Middle frontal gyrus (tissue), 1 donor: ENCODE data around the gene INSR.
"Not testable (repeated sequence)": the region's sequence is repeated elsewhere in the genome, so short reads cannot be mapped to it uniquely, and the experiment has no call there.

Experiments
- DNase-seq: peaks from one replicate; pipeline ENCODE4 v3.0.0-alpha.2; 2015; ENCODE audit warnings: low spot score; ENCODE audit errors: extremely low spot score

INSR gene

GRCh38 chr19:7258041-7258839 is 36.0 kb downstream of the INSR start:
- no peak for DNase-seq

DNA sequence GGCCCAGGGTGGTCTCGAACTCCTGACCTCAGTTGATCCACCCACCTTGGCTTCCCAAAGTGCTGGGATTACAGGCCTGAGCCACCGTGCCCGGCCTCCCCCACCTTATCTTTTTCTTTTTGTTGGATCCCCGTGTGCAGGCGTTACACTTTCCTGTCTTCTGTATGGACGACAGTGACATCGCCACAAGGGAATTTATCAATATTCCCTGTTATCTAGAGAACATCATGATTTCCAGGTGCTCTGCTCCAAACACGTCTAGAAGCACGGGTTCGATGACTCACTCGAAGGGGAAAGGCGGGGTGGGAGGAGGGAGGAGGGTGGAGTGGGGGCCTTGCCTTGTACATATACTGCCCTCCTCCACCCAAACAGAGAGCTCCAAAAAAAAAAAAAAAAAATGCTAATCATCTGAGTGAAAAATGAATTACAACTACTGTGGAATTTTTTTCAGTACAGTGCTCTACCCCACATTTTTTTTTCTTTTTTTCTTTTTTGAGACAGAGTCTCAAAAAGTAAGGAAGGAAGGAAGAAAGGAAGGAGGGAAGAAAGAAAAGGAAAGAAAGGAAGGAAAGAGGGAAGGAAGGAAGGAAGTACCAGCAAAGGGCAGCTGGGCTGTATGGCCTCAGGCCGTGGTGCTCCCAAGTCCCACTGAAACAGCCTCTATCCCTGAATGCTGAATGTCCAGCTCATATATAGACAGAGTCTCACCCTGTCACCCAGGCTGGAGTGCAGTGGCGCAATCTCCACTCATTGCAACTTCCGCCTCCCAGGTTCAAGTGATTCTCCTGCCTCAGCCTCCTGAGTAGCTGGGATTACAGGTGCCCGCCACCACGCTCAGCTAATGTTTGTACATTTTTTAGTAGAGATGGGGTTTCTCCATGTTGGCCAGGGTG is 36.8 kb downstream of the INSR start:
- no peak for DNase-seq

DNA sequence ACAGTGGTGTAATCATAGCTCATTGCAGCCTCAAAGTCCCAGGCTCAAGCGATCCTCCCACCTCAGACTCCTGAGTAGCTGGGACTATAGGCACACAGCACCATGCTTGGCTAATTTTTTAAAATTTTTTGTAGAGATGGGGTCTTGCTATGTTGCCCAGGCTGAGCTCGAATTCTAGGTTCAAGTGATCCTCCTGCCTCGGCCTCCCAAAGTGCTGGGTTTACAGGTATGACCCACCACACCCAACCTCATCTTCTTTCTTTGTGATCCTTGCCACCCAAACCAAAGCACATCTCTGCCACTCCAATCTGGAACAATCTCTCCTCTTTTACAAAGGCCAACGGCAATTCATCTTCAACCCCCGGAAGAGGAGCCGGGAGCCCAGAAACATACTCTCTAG is 38.6 kb downstream of the INSR start:
- DNase-seq, result no peak

DNA sequence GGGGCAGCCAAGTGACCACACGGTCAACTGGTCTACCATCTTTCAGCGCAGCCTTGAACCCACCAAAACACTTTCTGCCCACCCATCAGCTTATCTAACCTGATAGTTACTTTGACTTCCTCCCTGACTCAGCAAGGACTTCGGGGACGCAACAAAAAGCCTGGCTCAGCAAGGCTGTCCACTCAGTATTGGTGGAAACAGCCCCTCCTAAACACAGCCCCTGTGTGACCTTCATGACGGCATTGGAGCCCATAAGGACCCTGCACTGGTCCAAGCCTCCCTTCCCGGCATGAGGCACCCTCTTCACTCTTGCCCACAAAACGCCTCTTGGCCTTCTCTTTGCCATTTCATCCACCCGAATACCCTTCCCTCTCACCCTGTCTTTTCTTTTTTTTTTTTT is 39.1 kb downstream of the INSR start:
- DNase-seq, result no peak

DNA sequence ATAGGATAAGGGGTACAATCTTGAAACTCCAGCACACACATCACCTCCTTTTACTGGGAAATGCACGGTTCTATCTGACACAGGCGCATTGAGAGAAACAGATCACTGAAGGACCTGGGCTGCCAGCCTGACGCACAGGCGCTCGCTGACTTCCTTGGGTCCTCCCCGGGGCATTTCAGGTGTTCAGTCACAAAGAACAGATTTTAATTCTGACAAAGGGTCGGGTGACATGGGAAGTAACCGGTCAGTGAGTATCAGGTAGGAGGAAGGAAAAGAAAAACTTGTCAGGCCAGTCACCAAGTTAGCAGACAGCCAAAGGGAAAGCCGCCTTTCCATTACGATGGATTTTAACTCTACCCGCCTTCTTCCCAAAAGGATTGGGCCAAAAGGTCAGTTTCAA is 39.6 kb downstream of the INSR start:
- DNase-seq, result no peak

- no peak for DNase-seq
These were observed 41.9 kb downstream of the INSR start for GRCh38 chr19:7252364-7252763.

DNA sequence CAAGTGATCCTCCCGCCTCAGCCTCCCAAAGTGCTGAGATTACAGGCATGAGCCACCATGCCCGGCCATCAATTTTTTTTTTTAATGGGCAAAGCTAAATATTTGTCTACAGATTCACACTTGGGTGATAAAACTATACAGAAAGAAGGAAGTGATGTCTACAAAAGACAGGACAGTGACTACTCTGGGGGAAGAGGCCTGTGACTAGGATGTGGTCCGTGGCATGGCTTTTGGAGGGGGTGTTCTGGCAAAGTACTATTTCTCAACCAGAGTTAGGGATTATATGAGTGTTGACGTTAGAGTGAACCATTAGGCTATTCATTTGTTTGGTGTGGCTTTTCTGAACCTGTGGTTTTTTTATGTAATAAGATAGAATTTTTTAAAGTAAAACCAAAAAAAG is 42.7 kb downstream of the INSR start:
- no peak for DNase-seq

GRCh38 chr19:7250951-7251350 is 43.3 kb downstream of the INSR start:
- no peak for DNase-seq

DNA sequence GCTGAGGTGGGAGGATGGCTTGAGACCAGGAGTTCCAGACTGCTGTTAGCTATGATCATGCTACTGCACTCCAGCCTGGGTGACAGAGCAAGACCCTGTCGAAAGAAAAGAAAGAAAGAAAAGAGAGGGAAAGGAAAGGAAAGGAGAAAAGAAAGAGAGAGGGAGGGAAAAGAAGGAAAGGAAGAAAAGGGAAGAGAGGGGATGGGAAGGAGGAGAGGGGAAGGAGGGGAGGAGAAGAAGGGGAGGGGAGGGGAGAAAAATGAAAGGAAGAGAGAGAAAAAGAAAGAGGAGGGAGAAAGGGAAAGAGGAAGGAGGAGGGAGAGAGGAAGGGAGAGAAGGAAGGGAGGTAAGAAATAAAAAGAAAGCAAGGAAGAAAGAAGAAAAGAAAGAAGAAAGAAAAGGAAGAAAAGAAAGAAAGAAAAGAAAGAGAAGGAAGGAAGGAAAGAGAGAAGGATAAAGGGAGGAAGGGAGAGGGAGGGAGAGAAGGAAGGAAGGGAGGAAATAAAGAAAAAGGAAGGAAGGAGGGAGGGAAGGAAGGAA is 44.1 kb downstream of the INSR start:
- no peak for DNase-seq

DNA sequence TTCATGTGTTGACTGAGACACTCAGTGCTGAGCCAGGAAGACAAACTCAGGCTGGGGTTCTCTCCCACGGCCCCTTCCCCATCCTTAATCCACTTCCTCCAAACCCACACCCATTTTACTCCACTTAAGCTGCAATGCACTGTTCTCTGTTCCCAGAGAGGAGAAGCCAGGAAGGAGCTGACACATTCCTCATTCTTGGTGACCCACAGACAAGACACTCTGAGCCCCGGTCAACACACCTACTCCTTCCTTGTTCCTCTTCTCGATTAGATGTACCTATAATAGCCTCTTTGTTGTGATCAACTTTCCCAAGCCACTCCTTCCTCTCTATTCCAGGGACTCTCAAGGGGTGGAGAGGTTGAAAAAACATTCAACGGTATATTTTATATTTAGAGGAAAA is 47.1 kb downstream of the INSR start:
- DNase-seq, result no peak

- DNase-seq, result no peak
These were observed 47.6 kb downstream of the INSR start for GRCh38 chr19:7246601-7247000.

DNA sequence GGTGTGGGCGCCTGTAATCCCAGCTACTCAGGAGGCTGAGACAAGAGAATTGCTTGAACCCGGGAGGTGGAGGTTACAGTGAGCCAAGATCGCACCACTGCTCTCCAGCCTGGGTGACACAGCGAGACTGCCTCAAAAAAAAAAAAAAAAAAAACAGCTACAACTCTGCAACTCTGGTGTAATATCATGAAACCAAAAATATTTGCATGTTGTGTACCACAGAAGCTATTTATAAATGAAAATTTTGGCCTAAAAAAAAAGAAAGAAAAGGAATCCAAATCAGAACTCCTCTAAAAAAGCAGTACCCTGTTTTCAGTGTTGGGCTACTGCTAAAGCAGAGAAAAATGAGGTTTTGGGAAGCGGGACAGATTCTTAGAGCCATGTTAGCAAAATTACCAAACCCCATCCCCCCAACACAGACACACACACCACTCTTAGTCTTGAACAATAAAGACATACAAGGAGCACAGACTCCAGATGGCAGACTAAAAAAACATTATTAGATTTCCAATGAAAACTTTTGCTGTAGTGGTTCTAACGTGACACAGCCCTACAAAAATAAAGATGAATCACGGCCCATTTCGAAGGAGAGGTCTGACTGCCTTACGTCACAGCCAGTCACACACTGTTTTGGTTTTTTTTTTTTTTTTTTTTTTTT is 51.5 kb downstream of the INSR start:
- peak; percentile 16 for DNase-seq

DNA sequence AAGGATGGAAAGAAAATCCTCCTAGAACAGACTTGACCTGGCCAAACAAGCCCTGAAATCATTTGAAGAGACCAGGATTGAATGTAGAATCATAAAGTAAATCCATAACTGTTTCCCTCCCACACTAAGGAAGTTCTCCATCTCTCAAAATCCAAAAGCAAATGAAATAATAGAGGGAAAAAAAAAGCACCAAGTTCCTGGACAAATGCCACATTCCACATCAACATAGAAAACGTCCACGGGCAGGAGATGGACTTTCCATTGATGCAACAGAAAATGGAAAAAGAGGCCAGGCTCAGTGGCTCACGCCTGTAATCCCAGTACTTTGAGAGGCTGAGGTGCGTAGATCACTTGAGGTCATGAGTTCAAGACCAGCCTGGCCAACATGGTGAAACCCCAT is 56.2 kb downstream of the INSR start:
- no peak for DNase-seq

DNA sequence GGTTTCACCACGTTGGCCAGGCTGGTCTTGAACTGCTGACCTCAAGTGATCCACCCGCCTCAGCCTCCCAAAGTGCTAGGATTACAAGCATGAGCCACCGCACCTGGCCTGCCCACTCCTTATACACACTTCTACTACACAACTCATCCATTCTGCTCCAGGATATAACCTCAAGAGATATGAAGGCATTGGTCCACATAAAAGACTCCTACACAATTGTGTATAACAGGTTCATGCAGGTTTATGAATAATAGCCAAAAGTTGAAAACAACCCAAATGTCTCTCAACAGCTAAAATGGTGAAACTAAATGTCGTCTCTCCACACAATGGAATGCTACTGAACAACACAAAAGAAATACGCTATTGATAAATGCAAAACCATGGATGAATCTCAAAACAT is 58.1 kb downstream of the INSR start:
- no peak for DNase-seq

DNA sequence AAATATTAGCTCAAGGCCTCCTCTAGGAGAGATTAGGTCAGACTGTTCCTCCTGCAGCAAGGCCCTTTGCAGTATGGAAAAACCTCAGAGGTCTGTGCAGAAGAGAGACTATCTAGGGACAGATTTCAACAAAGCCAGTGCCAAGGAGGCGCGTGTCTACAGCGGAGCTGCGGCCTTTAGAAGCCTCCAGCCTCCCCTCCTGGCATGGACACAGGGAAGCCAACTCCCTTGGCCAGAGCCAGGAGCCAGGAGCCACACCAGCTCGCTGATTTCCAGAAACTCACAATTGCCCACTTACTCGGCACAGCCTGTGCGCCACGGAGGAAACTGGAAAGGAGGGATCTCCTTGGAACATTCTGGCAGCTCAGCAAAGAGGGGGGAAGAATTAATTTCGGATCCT is 63.4 kb downstream of the INSR start:
- no peak for DNase-seq

DNA sequence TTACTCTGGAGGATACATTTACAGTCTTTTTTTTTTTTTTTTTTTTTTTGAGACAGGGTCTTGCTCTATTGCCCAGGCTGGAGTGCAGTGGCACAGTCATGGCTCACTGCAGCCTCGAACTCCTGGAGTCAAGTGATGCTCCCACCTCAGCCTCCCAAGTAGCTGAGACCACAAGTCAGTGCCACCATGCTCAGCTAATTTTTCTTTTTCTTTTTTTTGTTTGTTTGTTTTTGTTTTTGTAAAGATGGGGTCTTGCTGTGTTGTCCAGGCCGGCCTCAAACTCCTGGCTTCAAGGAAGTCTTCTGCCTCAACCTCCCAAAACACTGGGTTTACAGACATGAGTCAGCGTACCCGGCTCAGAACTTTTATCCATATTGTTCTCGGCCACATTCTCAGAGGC is 64.5 kb downstream of the INSR start:
- no peak for DNase-seq

GRCh38 chr19:7228935-7229541 is 65.2 kb downstream of the INSR start:
- no peak for DNase-seq

- no peak for DNase-seq
These were observed 66.5 kb downstream of the INSR start for GRCh38 chr19:7227735-7228134.

- not testable (repeated sequence) for DNase-seq
These were observed 67.1 kb downstream of the INSR start for GRCh38 chr19:7227149-7227548.

GRCh38 chr19:7226739-7227138 is 67.5 kb downstream of the INSR start:
- no peak for DNase-seq

GRCh38 chr19:7225741-7226140 is 68.5 kb downstream of the INSR start:
- no peak for DNase-seq
